Suprapubic skin (tissue), 4 donors: Measurements from ENCODE around the gene AUTS2. TPM values are rescaled to one million over a fixed set of nuclear protein-coding genes. Genes with fewer than 3 reads are reported as not detected.

ENCODE experiments used
- DNase-seq, 2 donors: peaks; one replicate each; pipeline ENCODE4 v3.0.0-alpha.2; 2019; ENCODE audit warnings: low spot score in 2 of 2
- H3K27ac ChIP-seq: fragments of 200-600 bp; sonication (generic); one replicate; pipeline ENCODE4 v1.5.1; 2019
- H3K27me3 ChIP-seq: fragments of 200-600 bp; sonication (generic); one replicate; pipeline ENCODE4 v1.5.1; 2019
- H3K36me3 ChIP-seq: fragments of 200-600 bp; sonication (generic); one replicate; pipeline ENCODE4 v1.5.1; 2019
- H3K4me1 ChIP-seq: fragments of 200-600 bp; sonication (generic); one replicate; pipeline ENCODE4 v1.5.1; 2019
- H3K4me3 ChIP-seq: fragments of 200-600 bp; sonication (generic); one replicate; pipeline ENCODE4 v1.5.1; 2019; ENCODE audit warnings: mild to moderate bottlenecking
- H3K9me3 ChIP-seq: fragments of 200-600 bp; sonication (generic); one replicate; pipeline ENCODE4 v1.5.1; 2019
- CTCF ChIP-seq, 2 donors: fragments of 200-600 bp in 1 of 2; fragments of 450-650 bp in 1 of 2; sonication (generic) in 1 of 2; IDR thresholded peaks; one replicate each; pipeline ENCODE4 v1.5.1; 2016 to 2019; ENCODE audit warnings: antibody characterized with exemption in 2 of 2, mild to moderate bottlenecking in 1 of 2, moderate library complexity in 1 of 2
- EP300 ChIP-seq: sonication (generic); formaldehyde crosslinking; IDR thresholded peaks from one replicate; pipeline ENCODE4 v1.6.1; 2017; ENCODE audit warnings: antibody characterized with exemption
- POLR2A ChIP-seq, 2 donors: fragments of 450-650 bp; IDR thresholded peaks; one replicate each; pipeline ENCODE4 v1.6.1; 2017; ENCODE audit warnings: antibody characterized with exemption in 2 of 2, mild to moderate bottlenecking in 2 of 2, moderate library complexity in 2 of 2
- POLR2AphosphoS5 ChIP-seq, 3 donors: sonication (generic); formaldehyde crosslinking; IDR thresholded peaks; one replicate each; pipeline ENCODE4 v1.6.1; 2017; ENCODE audit warnings: antibody characterized with exemption in 3 of 3
- WGBS: methylation state at CpG from one replicate; pipeline ENCODE4 v1.1.5; 2018; 5-methylcytosine and 5-hydroxymethylcytosine counted together
- total RNA-seq, 4 donors: library from RNA; depleted of rRNA; stranded (reverse); fragments of >200 nt; gene quantifications; one replicate each; pipeline ENCODE4 v1.1.0, GENCODE V29; 2016

AUTS2 gene
- total RNA-seq, 4 donors from 2014 or later, result 31.0 to 102 (median 56.4) TPM

- Histone ChIP-seq H3K9me3 (no peaks in the 10 kb centered on the region), H3K4me3 (no peak overlapping the region), H3K27me3 (peaks cover 7% of the 10 kb centered on the region), H3K27ac (peak overlapping the region; percentile 79), H3K36me3 (no peaks in the 10 kb centered on the region), H3K4me1 (peaks cover 27% of the 10 kb centered on the region)
- 44% methylated on average over 5 of the region's 5 CpGs for WGBS
- TF ChIP-seq POLR2A (IDR thresholded peaks at IDR 0.05) (no peak), CTCF (IDR thresholded peaks at IDR 0.05) (no peak), EP300 (no peak), POLR2AphosphoS5 (IDR thresholded peaks at IDR 0.05) (no peak)
- no peak for DNase-seq
Observed at GRCh38 chr7:70599446-70600190, 1001.3 kb downstream of the AUTS2 start.

DNA sequence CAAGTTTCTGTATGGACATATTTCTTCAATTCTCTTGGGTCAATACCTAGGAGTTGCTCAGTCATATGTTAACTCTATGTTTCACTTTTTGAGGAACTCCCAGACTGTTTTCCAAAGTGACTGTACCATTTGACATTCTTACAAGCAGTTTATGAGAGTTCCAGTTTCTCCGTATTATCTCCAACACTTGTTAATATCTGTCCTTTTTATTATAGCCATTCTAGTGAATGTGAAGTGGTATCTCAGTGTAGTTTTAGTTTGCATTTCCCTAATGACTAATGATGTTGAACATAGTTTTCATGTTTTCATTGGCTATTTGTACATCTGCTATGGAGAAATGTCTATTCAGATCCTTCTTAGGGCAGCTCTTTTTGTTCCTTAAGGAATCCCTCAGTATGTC is 1002.7 kb downstream of the AUTS2 start:
- WGBS, result 94% methylated on average over 1 of the region's 1 CpG
- Histone ChIP-seq H3K36me3 (no peaks in the 10 kb centered on the region), H3K9me3 (no peaks in the 10 kb centered on the region), H3K27me3 (no peaks in the 10 kb centered on the region), H3K27ac (no peak overlapping the region), H3K4me3 (no peak overlapping the region), H3K4me1 (peaks cover 17% of the 10 kb centered on the region)
- DNase-seq, result no peak
- no peak for TF ChIP-seq EP300
- no peak for TF ChIP-seq POLR2AphosphoS5 (IDR thresholded peaks at IDR 0.05)
- no peak for TF ChIP-seq CTCF (IDR thresholded peaks at IDR 0.05)
- no peak for TF ChIP-seq POLR2A (IDR thresholded peaks at IDR 0.05)

DNA sequence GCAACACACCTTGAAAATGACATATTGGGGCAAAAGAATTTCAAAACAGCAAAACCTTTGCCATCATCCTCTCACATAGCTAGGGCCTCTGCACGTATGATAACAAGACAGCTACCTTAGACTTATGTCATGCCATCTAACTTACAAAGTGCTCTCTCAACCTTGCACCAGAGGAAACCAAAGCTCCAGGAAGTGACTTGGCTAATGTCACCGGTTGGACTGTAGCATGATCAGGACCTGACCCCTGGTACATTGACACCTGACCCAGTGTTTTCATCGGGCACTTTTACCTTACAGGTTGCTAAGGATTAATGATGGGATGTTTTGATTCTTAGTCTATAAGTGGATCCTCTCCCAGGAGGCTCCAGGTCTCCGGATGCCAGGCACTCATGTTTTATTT is 1003.8 kb downstream of the AUTS2 start:
- Histone ChIP-seq H3K4me3 (no peak overlapping the region), H3K4me1 (peaks cover 13% of the 10 kb centered on the region), H3K27me3 (no peaks in the 10 kb centered on the region), H3K9me3 (no peaks in the 10 kb centered on the region), H3K36me3 (no peaks in the 10 kb centered on the region), H3K27ac (no peak overlapping the region)
- no peak for DNase-seq
- TF ChIP-seq EP300, result no peak
- WGBS, result 51% methylated on average over 4 of the region's 4 CpGs

- 73% methylated on average over 7 of the region's 7 CpGs for WGBS
- H3K9me3 ChIP-seq, result no peaks in the 10 kb centered on the region
- no peaks in the 10 kb centered on the region for H3K36me3 ChIP-seq
- H3K4me1 ChIP-seq, result no peaks in the 10 kb centered on the region
- H3K27ac ChIP-seq, result no peak overlapping the region
- DNase-seq, result no peak
- H3K27me3 ChIP-seq, result no peaks in the 10 kb centered on the region
- H3K4me3 ChIP-seq, result no peak overlapping the region
- no peak for TF ChIP-seq POLR2AphosphoS5 (IDR thresholded peaks at IDR 0.05)
- TF ChIP-seq POLR2A (IDR thresholded peaks at IDR 0.05), result no peak
- TF ChIP-seq CTCF (IDR thresholded peaks at IDR 0.05), result no peak
- TF ChIP-seq EP300, result no peak
Observed at GRCh38 chr7:70607281-70607680, 1009.0 kb downstream of the AUTS2 start.

GRCh38 chr7:70607759-70608158 is 1009.5 kb downstream of the AUTS2 start:
- H3K4me1 ChIP-seq, result no peaks in the 10 kb centered on the region
- DNase-seq, result no peak
- TF ChIP-seq POLR2AphosphoS5 (IDR thresholded peaks at IDR 0.05) (no peak), POLR2A (IDR thresholded peaks at IDR 0.05) (no peak), EP300 (no peak), CTCF (IDR thresholded peaks at IDR 0.05) (no peak)
- H3K9me3 ChIP-seq, result no peaks in the 10 kb centered on the region
- no peaks in the 10 kb centered on the region for H3K27me3 ChIP-seq
- no peak overlapping the region for H3K4me3 ChIP-seq
- no peak overlapping the region for H3K27ac ChIP-seq
- 88% methylated on average over 1 of the region's 1 CpG for WGBS
- no peaks in the 10 kb centered on the region for H3K36me3 ChIP-seq
